CD4-positive, alpha-beta memory T cell (primary cell): Measurements from ENCODE around the gene ACSF2. TPM values are rescaled to one million over a fixed set of nuclear protein-coding genes. Genes with fewer than 3 reads are reported as not detected.

Experiments
- CTCF ChIA-PET: fragments of 350-600 bp; sonication (Branson Sonifier 250); formaldehyde crosslinking; loops from one replicate; lab custom pipeline; 2021; ENCODE audit warnings: inconsistent platforms; ENCODE audit not compliant: partially characterized antibody; lab: Charles Lee
- POLR2A ChIA-PET: fragments of 350-600 bp; sonication (Branson Sonifier 250); formaldehyde crosslinking; loops from one replicate; lab custom pipeline; 2021; ENCODE audit not compliant: partially characterized antibody; lab: Charles Lee
- DNase-seq, 5 donors: peaks; one replicate each; pipeline versions ENCODE4 v3.0.0 to v3.0.0-alpha.2; 2020 to 2022; ENCODE audit warnings: mixed read lengths in 1 of 5
- H3K27ac ChIP-seq: one replicate; pipeline ENCODE4 v1.7.0; 2013; ENCODE audit warnings: low read depth, low read length
- H3K27me3 ChIP-seq: 2 replicates; pipeline ENCODE4 v1.7.0; 2013; ENCODE audit warnings: mild to moderate bottlenecking, low read length, moderate library complexity; ENCODE audit not compliant: insufficient read depth
- H3K36me3 ChIP-seq: 2 replicates; pipeline ENCODE4 v1.7.0; 2013; ENCODE audit warnings: mild to moderate bottlenecking, low read length, moderate library complexity; ENCODE audit not compliant: insufficient read depth
- H3K4me1 ChIP-seq: 2 replicates; pipeline ENCODE4 v1.7.0; 2013; ENCODE audit warnings: mild to moderate bottlenecking, low read length, moderate library complexity; ENCODE audit not compliant: insufficient read depth
- H3K4me3 ChIP-seq, 2 donors: one replicate each; pipeline ENCODE4 v1.7.0; 2013; ENCODE audit warnings: low read length in 2 of 2, mild to moderate bottlenecking in 1 of 2
- H3K9me3 ChIP-seq, 2 donors: one replicate each; pipeline ENCODE4 v1.7.0; 2013; ENCODE audit warnings: low read length in 2 of 2, control low read depth in 1 of 2; ENCODE audit not compliant: control insufficient read depth in 1 of 2
- H3K27ac Mint-ChIP-seq, 7 donors: one replicate each; pipeline ENCODE4 v1.8.0; 2020 to 2021; ENCODE audit warnings: mixed read lengths in 7 of 7, mild to moderate bottlenecking in 6 of 7, inconsistent platforms in 3 of 7, moderate library complexity in 3 of 7
- H3K27me3 Mint-ChIP-seq, 2 donors: one replicate each; pipeline ENCODE4 v1.8.0; 2020 to 2021; ENCODE audit warnings: mixed read lengths in 2 of 2
- H3K36me3 Mint-ChIP-seq, 2 donors: one replicate each; pipeline ENCODE4 v1.8.0; 2020 to 2021; ENCODE audit warnings: mixed read lengths in 2 of 2, inconsistent platforms in 1 of 2, mild to moderate bottlenecking in 1 of 2
- H3K4me1 Mint-ChIP-seq, 4 donors: one replicate each; pipeline ENCODE4 v1.8.0; 2020 to 2021; ENCODE audit warnings: mixed read lengths in 4 of 4, mild to moderate bottlenecking in 1 of 4
- H3K4me3 Mint-ChIP-seq, 8 donors: one replicate each; pipeline ENCODE4 v1.8.0; 2020 to 2021; ENCODE audit warnings: mixed read lengths in 8 of 8, mild to moderate bottlenecking in 7 of 8, moderate library complexity in 6 of 8, inconsistent platforms in 3 of 8
- H3K9me3 Mint-ChIP-seq, 8 donors: one replicate each; pipeline ENCODE4 v1.8.0; 2020 to 2021; ENCODE audit warnings: mixed read lengths in 8 of 8, mild to moderate bottlenecking in 5 of 8, inconsistent platforms in 3 of 8, moderate library complexity in 1 of 8
- intact Hi-C: fragments of 100-400 bp; cut with micrococcal nuclease; formaldehyde crosslinking; loops from one replicate; pipeline ENCODE4 v1.15.1; 2023
- polyA plus RNA-seq, 2 donors: library from polyadenylated mRNA; unstranded; fragments of 300-500 nt; fragmentation: Illumina TruSeq; gene quantifications; one replicate each; pipeline ENCODE4 v1.2.3, GENCODE V29; 2021
- total RNA-seq, 2 experiments: library from RNA; stranded (reverse); gene quantifications; one replicate each; pipeline ENCODE4 v1.2.3, GENCODE V29; 2021

Gene ACSF2
- total and polyA plus RNA-seq, 4 experiments from 2014 or later = 1.7 to 24.8 (median 11.6) TPM

GRCh38 chr17:50477976-50478375 is 52.0 kb downstream of the ACSF2 start:
- Histone ChIP-seq H3K36me3 (peaks cover 5% of the 10 kb centered on the region), H3K27ac (peak overlapping the region; percentile 74), H3K27me3 (no peaks in the 10 kb centered on the region), H3K4me3 (peak overlapping the region; percentile 36 to 78), H3K4me1 (peaks cover 19% of the 10 kb centered on the region), H3K9me3 (no peaks in the 10 kb centered on the region)
- Mint-ChIP-seq H3K9me3 (no peaks in the 10 kb centered on the region), H3K4me3 (peak overlapping the region; percentile 70 to 92 (median 78)), H3K27ac (peak overlapping the region; percentile 83 to 92 (median 88)), H3K27me3 (peaks cover 3 to 4% of the 10 kb centered on the region in 2 donors), H3K36me3 (peaks cover 0 to 18% of the 10 kb centered on the region in 2 donors), H3K4me1 (peaks cover 15 to 30% (median 22%) of the 10 kb centered on the region in 4 donors)
- DNase-seq = no peak
- ChIA-PET POLR2A (interaction anchor here (1.7 to 2.0 kb wide), 2 partner anchors 51 to 82 kb away, joined by 5 to 21 read pairs; partner anchors contain the start of genes ACSF2 and LRRC59), CTCF (interaction anchor here (0.7 to 2.4 kb wide), 5 partner anchors 10 to 116 kb away, joined by 3 to 30 read pairs (median 20); partner anchors contain the start of gene LRRC59)
- intact Hi-C loops = loop anchor here (1.0 to 5.0 kb wide), 8 partner anchors 23 to 229 kb away; partner anchors contain the start of genes ACSF2, ANKRD40, LRRC59 and MYCBPAP

DNA sequence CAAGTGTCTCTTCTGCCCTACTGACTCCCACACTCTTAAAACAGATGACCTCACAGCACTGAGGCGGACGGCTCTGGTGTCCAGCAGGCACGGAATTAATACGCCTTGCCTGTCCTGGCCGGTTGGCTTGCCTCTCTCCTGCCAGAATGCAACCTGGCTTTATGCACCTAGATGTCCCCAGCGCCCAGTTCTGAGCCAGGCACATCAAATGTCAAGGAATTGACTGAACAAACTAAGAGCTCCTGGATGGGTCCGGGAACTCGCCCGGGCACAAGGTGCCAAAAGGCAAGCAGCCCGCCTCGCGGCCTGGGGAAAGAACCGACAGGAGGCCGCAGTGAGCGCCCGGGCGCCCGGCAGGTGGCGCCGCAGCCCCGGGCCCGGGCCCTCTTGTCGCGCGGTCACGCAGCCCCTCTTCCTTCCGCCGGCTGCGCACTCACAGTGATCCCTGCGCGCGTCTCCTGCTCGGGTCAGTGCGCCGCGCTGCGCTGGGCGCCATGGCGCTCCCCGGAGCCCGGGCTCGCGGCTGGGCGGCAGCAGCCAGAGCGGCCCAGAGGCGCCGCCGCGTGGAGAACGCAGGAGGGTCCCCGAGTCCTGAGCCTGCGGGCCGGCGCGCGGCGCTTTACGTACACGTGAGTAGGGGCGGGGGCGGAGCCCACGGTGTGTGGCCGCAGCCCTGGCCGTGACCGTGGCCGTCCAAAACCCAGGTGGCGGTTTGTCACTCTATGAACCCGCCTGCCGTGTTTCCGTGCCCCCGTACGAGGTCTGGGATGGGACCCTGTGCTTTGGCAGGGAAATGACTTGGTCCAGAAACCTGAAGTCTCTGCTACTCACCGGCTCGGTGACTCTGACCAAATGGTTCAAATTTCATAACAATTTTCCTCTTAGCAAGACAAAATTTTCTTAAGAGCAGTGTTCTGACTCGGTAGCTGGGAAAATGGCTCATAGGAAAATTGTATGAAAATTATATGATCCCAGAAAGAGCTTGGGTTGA is 52.7 kb downstream of the ACSF2 start, which contains the start of gene RSAD1:
Gene RSAD1, plus strand, starts transcription at position 470 of the 991 bp plus-strand sequence. Its CDS starts 25 bp downstream, at position 495.
- H3K9me3 Mint-ChIP-seq = no peaks in the 10 kb centered on the region
- Histone ChIP-seq H3K4me3 (peak within 1 kb of the TSS; percentile 78 to 84), H3K36me3 (peaks cover 10% of the 10 kb centered on the region), H3K27ac (peak within 1 kb of the TSS; percentile 74), H3K27me3 (no peaks in the 10 kb centered on the region), H3K4me1 (peaks cover 19% of the 10 kb centered on the region), H3K9me3 (no peaks in the 10 kb centered on the region)
- ChIA-PET POLR2A (interaction anchor here (1.0 to 2.0 kb wide), 8 partner anchors 26 to 301 kb away, joined by 3 to 21 read pairs (median 4); partner anchors contain the start of genes ACSF2, LRRC59, LUC7L3 and XYLT2), CTCF (interaction anchor here (0.7 to 2.4 kb wide), 16 partner anchors 11 to 217 kb away, joined by 3 to 30 read pairs (median 5); partner anchors contain the start of gene LRRC59)
- intact Hi-C loops = loop anchor here (1.0 to 5.0 kb wide), 8 partner anchors 23 to 229 kb away; partner anchors contain the start of genes ACSF2, ANKRD40, LRRC59 and MYCBPAP
- H3K27ac Mint-ChIP-seq = peak within 1 kb of the TSS; percentile 89 to 92 (median 89)
- DNase-seq = peak; percentile 81 to 84 (median 83)
- peak within 1 kb of the TSS; percentile 85 to 92 (median 90) for H3K4me3 Mint-ChIP-seq
- H3K36me3 Mint-ChIP-seq = peaks cover 0 to 23% of the 10 kb centered on the region in 2 donors
- H3K27me3 Mint-ChIP-seq = peaks cover 3 to 4% of the 10 kb centered on the region in 2 donors
- peaks cover 15 to 30% (median 22%) of the 10 kb centered on the region in 4 donors for H3K4me1 Mint-ChIP-seq

GRCh38 chr17:50479522-50480141 is 53.6 kb downstream of the ACSF2 start:
- intact Hi-C loops = loop anchor here (2.0 to 5.0 kb wide), 3 partner anchors 53 to 228 kb away; partner anchors contain the start of genes ACSF2 and ANKRD40
- ChIA-PET CTCF (interaction anchor here (0.7 to 2.4 kb wide), 15 partner anchors 10 to 216 kb away, joined by 3 to 30 read pairs (median 5); partner anchors contain the start of gene LRRC59), POLR2A (interaction anchor here (1.0 to 2.0 kb wide), 8 partner anchors 25 to 300 kb away, joined by 3 to 21 read pairs (median 4); partner anchors contain the start of genes ACSF2, LRRC59, LUC7L3 and XYLT2)
- H3K4me1 Mint-ChIP-seq = peaks cover 15 to 30% (median 22%) of the 10 kb centered on the region in 4 donors
- peaks cover 0 to 31% of the 10 kb centered on the region in 2 donors for H3K36me3 Mint-ChIP-seq
- peak; percentile 45 to 75 (median 53) for DNase-seq
- H3K27ac Mint-ChIP-seq = peak overlapping the region; percentile 68 to 91 (median 89)
- no peaks in the 10 kb centered on the region for H3K9me3 Mint-ChIP-seq
- H3K4me3 Mint-ChIP-seq = peak overlapping the region; percentile 83 to 92 (median 90)
- Histone ChIP-seq H3K36me3 (peaks cover 20% of the 10 kb centered on the region), H3K9me3 (no peaks in the 10 kb centered on the region), H3K4me3 (peak overlapping the region; percentile 78 to 84), H3K27me3 (no peaks in the 10 kb centered on the region), H3K27ac (peak overlapping the region; percentile 74), H3K4me1 (peaks cover 19% of the 10 kb centered on the region)
- H3K27me3 Mint-ChIP-seq = peaks cover 3 to 4% of the 10 kb centered on the region in 2 donors

DNA sequence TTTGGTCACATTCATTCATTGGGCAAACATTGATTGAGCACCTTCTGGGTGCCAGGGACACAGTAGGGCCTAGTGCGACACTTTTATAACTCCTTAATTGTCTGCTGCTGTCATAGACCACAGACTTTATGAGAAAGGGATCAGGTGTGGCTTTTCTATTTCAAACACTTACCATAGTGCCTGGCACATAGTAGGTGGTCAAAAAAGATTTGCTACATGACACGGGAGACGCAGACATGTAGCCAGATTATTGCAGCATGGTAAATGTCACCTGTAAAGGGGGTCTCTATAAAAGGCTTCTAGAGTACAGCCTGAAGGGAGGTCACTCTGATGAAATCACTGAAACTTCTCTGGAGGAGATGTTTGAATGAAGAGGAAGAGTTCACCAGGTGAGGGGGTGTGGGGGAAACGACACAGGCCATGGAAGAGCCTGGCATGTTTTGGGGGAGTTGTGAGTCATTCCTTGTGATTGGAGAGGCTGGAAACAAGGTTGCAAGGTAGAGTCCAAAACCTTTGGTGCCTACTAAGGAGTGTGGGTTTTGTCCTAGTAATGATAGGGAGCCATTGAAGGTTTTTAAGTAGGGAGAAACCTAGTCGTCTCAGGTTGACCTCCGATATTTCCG is 54.2 kb downstream of the ACSF2 start:
- peaks cover 19% of the 10 kb centered on the region for H3K4me1 ChIP-seq
- H3K9me3 Mint-ChIP-seq = no peaks in the 10 kb centered on the region
- ChIA-PET CTCF (interaction anchor here (1.1 to 2.4 kb wide), 6 partner anchors 25 to 146 kb away, joined by 5 to 30 read pairs (median 6); partner anchors contain the start of gene LRRC59), POLR2A (interaction anchor here (1.0 to 2.0 kb wide), 5 partner anchors 24 to 239 kb away, joined by 4 to 21 read pairs (median 6); partner anchors contain the start of genes LRRC59 and LUC7L3)
- peaks cover 15 to 30% (median 22%) of the 10 kb centered on the region in 4 donors for H3K4me1 Mint-ChIP-seq
- peak overlapping the region; percentile 29 to 92 (median 88) for H3K4me3 Mint-ChIP-seq
- peaks cover 3 to 4% of the 10 kb centered on the region in 2 donors for H3K27me3 Mint-ChIP-seq
- no peaks in the 10 kb centered on the region for H3K27me3 ChIP-seq
- peaks cover 0 to 37% of the 10 kb centered on the region in 2 donors for H3K36me3 Mint-ChIP-seq
- no peak overlapping the region for H3K4me3 ChIP-seq
- intact Hi-C loops = no loop called here
- H3K27ac Mint-ChIP-seq = peak overlapping the region in 4 of 7 donors; percentile 35 to 89 (median 52)
- no peak for DNase-seq
- no peaks in the 10 kb centered on the region for H3K9me3 ChIP-seq
- peaks cover 25% of the 10 kb centered on the region for H3K36me3 ChIP-seq
- H3K27ac ChIP-seq = peak overlapping the region; percentile 9

DNA sequence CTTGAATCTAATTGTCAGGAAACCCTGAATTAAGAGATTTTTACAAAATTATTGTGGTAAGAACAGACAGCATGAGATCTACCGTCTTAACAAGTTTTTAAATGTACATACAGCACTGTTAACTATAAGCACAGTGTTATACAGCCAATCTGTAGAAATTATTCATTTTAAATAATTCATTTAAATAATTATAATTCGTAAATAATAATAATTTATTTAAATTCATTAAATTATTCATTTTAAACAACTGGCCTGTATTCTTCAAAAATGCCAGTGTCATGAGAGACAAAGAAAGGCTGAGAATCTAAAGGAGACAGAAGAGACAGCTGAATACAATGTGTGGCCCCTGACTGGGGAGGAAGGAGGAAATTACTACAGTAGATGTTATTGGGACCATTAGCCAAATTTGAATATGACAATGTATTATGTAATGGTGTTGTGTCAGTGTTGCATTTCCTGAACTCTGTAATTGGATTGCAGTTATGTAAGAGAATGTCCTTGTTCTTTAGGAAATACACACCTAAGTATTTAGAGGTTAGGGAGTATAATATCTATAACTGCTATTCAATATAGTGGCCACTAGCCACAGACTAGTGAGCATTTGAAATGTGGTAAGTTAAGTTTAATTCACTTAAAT is 55.0 kb downstream of the ACSF2 start:
- Histone ChIP-seq H3K27ac (no peak overlapping the region), H3K36me3 (peaks cover 32% of the 10 kb centered on the region), H3K27me3 (no peaks in the 10 kb centered on the region), H3K4me3 (no peak overlapping the region), H3K9me3 (no peaks in the 10 kb centered on the region), H3K4me1 (peaks cover 19% of the 10 kb centered on the region)
- intact Hi-C loops = no loop called here
- Mint-ChIP-seq H3K36me3 (peaks cover 4 to 44% of the 10 kb centered on the region in 2 donors), H3K4me1 (peaks cover 15 to 30% (median 22%) of the 10 kb centered on the region in 4 donors), H3K27ac (peak overlapping the region in 2 of 7 donors; percentile 27 to 57), H3K9me3 (no peaks in the 10 kb centered on the region), H3K27me3 (peaks cover 3 to 4% of the 10 kb centered on the region in 2 donors), H3K4me3 (peak overlapping the region in 3 of 8 donors; percentile 21 to 31 (median 31))
- ChIA-PET POLR2A (no interaction called here), CTCF (interaction anchor here (0.6 to 4.7 kb wide), 4 partner anchors 22 to 301 kb away, joined by 3 to 32 read pairs (median 4); no protein-coding TSS in a partner anchor)
- DNase-seq = no peak
